SK-N-SH (cell line): ENCODE results near the gene ERMARD. TPM values are rescaled to one million over a fixed set of nuclear protein-coding genes. Genes with fewer than 3 reads are reported as not detected.

Experiments
- CTCF ChIA-PET: fragments of 300-600, 350-600 bp; formaldehyde crosslinking; extraction: SDS; loops from one replicate; lab custom pipeline; 2021; lab: Yijun Ruan, JAX
- POLR2A ChIA-PET: fragments of 350-600 bp; sonication (Branson Sonifier 250); formaldehyde crosslinking; extraction: SDS; loops from one replicate; lab custom pipeline; 2020; ENCODE audit warnings: antibody characterized with exemption, inconsistent platforms; lab: Yijun Ruan, JAX
- DNase-seq: peaks from one replicate; pipeline ENCODE4 v3.0.0; 2012
- H2AFZ ChIP-seq: fragments of 200-600 bp; sonication (generic); 2 replicates; pipeline ENCODE4 v1.8.1; 2016; ENCODE audit warnings: antibody characterized with exemption, mild to moderate bottlenecking, low read depth
- H3F3A ChIP-seq: fragments of 200-600 bp; sonication (generic); replicated peaks from 2 replicates; pipeline ENCODE3; 2016; ENCODE audit warnings: antibody characterized with exemption, mild to moderate bottlenecking; ENCODE audit not compliant: insufficient read depth
- H3K27ac ChIP-seq, 2 experiments: fragments of 200-500 bp in 1 of 2; fragments of 200-600 bp in 1 of 2; sonication (Bioruptor generic) in 1 of 2; sonication (generic), shearing (Covaris generic) in 1 of 2; 2 replicates each; pipeline versions ENCODE4 v1.5.1 to v1.6.1; 2014 to 2016; ENCODE audit warnings: low read depth in 2 of 2, inconsistent platforms in 1 of 2, low read length in 1 of 2, mild to moderate bottlenecking in 1 of 2, mixed read lengths in 1 of 2
- H3K27me3 ChIP-seq: fragments of 200-600 bp; sonication (generic), shearing (Covaris generic); 2 replicates; pipeline ENCODE4 v1.6.1; 2016; ENCODE audit warnings: mixed run types; ENCODE audit not compliant: insufficient read depth
- H3K36me3 ChIP-seq, 2 experiments: fragments of 200-500 bp in 1 of 2; fragments of 200-600 bp in 1 of 2; sonication (Bioruptor generic) in 1 of 2; sonication (generic) in 1 of 2; replicated peaks in 1 of 2; 2 replicates each; pipeline versions ENCODE3 to v1.5.1; 2014 to 2016; ENCODE audit warnings: low read length in 1 of 2, mild to moderate bottlenecking in 1 of 2; ENCODE audit not compliant: insufficient read depth in 2 of 2, control insufficient read depth in 1 of 2
- H3K4me1 ChIP-seq, 2 experiments: fragments of 200-500 bp in 1 of 2; fragments of 200-600 bp in 1 of 2; sonication (Bioruptor generic) in 1 of 2; sonication (generic), shearing (Covaris generic) in 1 of 2; 2 replicates each; pipeline versions ENCODE4 v1.5.1 to v1.6.1; 2014 to 2016; ENCODE audit warnings: low read depth in 1 of 2, low read length in 1 of 2, mixed run types in 1 of 2; ENCODE audit not compliant: insufficient read depth in 2 of 2, control insufficient read depth in 1 of 2
- H3K4me2 ChIP-seq: fragments of 200-600 bp; sonication (generic), shearing (Covaris generic); 2 replicates; pipeline ENCODE4 v1.6.1; 2017; ENCODE audit warnings: mixed run types
- H3K4me3 ChIP-seq, 2 experiments: fragments of 200-500 bp in 1 of 2; fragments of 200-600 bp in 1 of 2; sonication (Bioruptor generic) in 1 of 2; sonication (generic), shearing (Covaris generic) in 1 of 2; 2 replicates each; pipeline versions ENCODE4 v1.5.1 to v1.8.1; 2014 to 2016; ENCODE audit warnings: low read depth in 2 of 2, inconsistent platforms in 1 of 2, low read length in 1 of 2, mild to moderate bottlenecking in 1 of 2, mixed read lengths in 1 of 2, moderate library complexity in 1 of 2
- H3K79me2 ChIP-seq: fragments of 200-600 bp; sonication (generic); 2 replicates; pipeline ENCODE4 v1.8.1; 2017; ENCODE audit warnings: mild to moderate bottlenecking; ENCODE audit not compliant: insufficient read depth
- H3K9ac ChIP-seq: fragments of 200-600 bp; sonication (generic); 2 replicates; pipeline ENCODE4 v1.6.1; 2017; ENCODE audit warnings: mixed run types
- H3K9me2 ChIP-seq: fragments of 200-600 bp; sonication (generic); 2 replicates; pipeline ENCODE4 v1.6.1; 2017; ENCODE audit warnings: mixed run types
- H3K9me3 ChIP-seq: fragments of 200-600 bp; sonication (generic); 2 replicates; pipeline ENCODE4 v1.6.1; 2017; ENCODE audit warnings: mixed run types, mild to moderate bottlenecking, moderate library complexity
- H4K20me1 ChIP-seq: fragments of 200-600 bp; sonication (generic); 2 replicates; pipeline ENCODE4 v1.6.1; 2017; ENCODE audit warnings: mild to moderate bottlenecking, mixed run types; ENCODE audit not compliant: insufficient read depth
- ELF1 ChIP-seq: IDR thresholded peaks from 2 replicates; pipeline ENCODE4 v1.4.0; 2012
- FOSL2 ChIP-seq: IDR thresholded peaks from 2 replicates; pipeline ENCODE4 v1.4.0; 2012; ENCODE audit warnings: low read depth, mild to moderate bottlenecking, moderate library complexity, borderline replicate concordance
- FOXJ3 ChIP-seq: sonication (generic); formaldehyde crosslinking; IDR thresholded peaks from 2 replicates; pipeline ENCODE4 v1.5.1; 2020; ENCODE audit warnings: mild to moderate bottlenecking, missing genetic modification reagents
- FOXM1 ChIP-seq: IDR thresholded peaks from 2 replicates; pipeline ENCODE4 v1.4.0; 2012; ENCODE audit warnings: low read depth, mild to moderate bottlenecking
- GABPA ChIP-seq: IDR thresholded peaks from 2 replicates; pipeline ENCODE4 v1.4.0; 2012; ENCODE audit warnings: low read depth, mild to moderate bottlenecking
- JUND ChIP-seq: IDR thresholded peaks from 2 replicates; pipeline ENCODE4 v1.4.0; 2012
- MEF2A ChIP-seq: IDR thresholded peaks from 2 replicates; pipeline ENCODE4 v1.4.0; 2012; ENCODE audit warnings: low read depth, borderline replicate concordance
- NFIC ChIP-seq: IDR thresholded peaks from 2 replicates; pipeline ENCODE4 v1.4.0; 2012; ENCODE audit warnings: borderline replicate concordance
- POLR2AphosphoS5 ChIP-seq: IDR thresholded peaks from 2 replicates; pipeline ENCODE4 v1.6.1; 2012; ENCODE audit warnings: low read depth, low read length
- RAD21 ChIP-seq: IDR thresholded peaks from 2 replicates; pipeline ENCODE4 v1.6.1; 2012; ENCODE audit warnings: mild to moderate bottlenecking, low read length
- RCOR1 ChIP-seq: fragments of 150-350 bp; IDR thresholded peaks from 2 replicates; pipeline ENCODE4 v1.6.1; 2017; ENCODE audit warnings: antibody characterized with exemption, low read length
- SIN3A ChIP-seq: IDR thresholded peaks from 2 replicates; pipeline ENCODE4 v1.6.1; 2012; ENCODE audit warnings: low read depth, mild to moderate bottlenecking, low read length, moderate library complexity, borderline replicate concordance
- SMC3 ChIP-seq: IDR thresholded peaks from 2 replicates; pipeline ENCODE4 v1.6.1; 2012; ENCODE audit warnings: low read depth, low read length, improper control_type of control experiment
- TAF1 ChIP-seq: IDR thresholded peaks from 2 replicates; pipeline ENCODE4 v1.6.1; 2012; ENCODE audit warnings: low read depth, mild to moderate bottlenecking, low read length, moderate library complexity, borderline replicate concordance
- TEAD4 ChIP-seq: IDR thresholded peaks from 2 replicates; pipeline ENCODE4 v1.4.0; 2012; ENCODE audit warnings: mild to moderate bottlenecking, borderline replicate concordance; ENCODE audit not compliant: insufficient read depth
- YY1 ChIP-seq: IDR thresholded peaks from 2 replicates; pipeline ENCODE4 v1.4.0; 2012; ENCODE audit warnings: low read depth, mild to moderate bottlenecking
- WGBS: methylation state at CpG from one replicate; pipeline ENCODE4 v1.1.6; 2017; ENCODE audit warnings: low lambda C conversion rate; 5-methylcytosine and 5-hydroxymethylcytosine counted together
- polyA plus RNA-seq, 3 experiments: library from polyadenylated mRNA; depleted of rRNA; stranded (reverse); fragments of >200 nt; gene quantifications; 2 replicates each; pipeline ENCODE4 v1.2.3, GENCODE V29; 2012
- TF ChIP-seq, protein P1 (sequence below): fragments of 150-350 bp; IDR thresholded peaks from 2 replicates; pipeline ENCODE4 v1.6.1; 2016; ENCODE audit warnings: mild to moderate bottlenecking, low read depth, low read length
- TF ChIP-seq, protein P2 (sequence below): IDR thresholded peaks from 2 replicates; pipeline ENCODE4 v1.6.1; 2012; ENCODE audit warnings: mild to moderate bottlenecking, low read depth, low read length, moderate library complexity
- TF ChIP-seq, protein P3 (sequence below): IDR thresholded peaks from 2 replicates; pipeline ENCODE4 v1.4.0; 2012; ENCODE audit warnings: low read depth
- TF ChIP-seq, protein P4 (sequence below): IDR thresholded peaks from 2 replicates; pipeline ENCODE4; 2012

ERMARD gene
- polyA plus RNA-seq, 1 of the 3 experiments (the other 2 are of a cell fraction): 43.2 TPM

DNA sequence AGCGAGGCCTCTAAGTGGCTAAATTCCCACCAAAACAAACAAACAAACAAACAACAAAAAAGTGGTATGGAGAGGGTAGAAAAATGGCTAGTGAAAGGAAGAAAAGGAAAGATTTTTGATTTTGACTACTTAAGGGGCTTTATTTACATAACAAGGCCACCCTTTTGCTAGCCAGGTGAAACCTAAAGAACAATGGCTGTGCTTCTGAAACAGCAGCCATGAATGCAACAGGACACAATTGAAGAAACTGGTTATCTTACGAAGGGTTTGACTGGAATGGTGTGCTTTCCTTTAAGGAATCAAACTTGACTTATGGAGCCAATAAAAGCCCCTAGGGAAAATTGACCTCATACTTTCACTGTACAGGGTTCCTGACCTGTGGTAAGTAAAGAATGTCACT lies 68.9 kb downstream of the ERMARD start (continued):
- TF ChIP-seq SMC3: no peak

DNA sequence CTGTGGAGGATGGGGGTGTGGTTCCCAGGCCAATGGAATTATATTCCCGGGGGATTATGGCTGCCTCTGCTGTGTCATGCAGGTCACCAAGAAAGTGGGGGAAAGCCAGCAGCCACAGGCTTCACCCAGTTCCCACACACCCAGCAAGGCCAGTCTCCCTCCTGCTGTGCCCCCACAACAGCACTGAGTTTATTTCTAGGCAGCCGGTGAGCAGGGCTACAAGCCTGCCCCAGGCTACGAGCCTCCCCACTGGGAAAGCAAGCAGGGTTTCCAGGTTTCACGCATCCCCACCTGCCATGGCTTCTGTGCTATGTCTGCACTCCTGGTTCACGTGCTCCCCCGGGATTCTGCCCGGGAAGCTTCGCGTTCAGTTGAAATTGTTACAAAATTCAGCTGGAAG lies 72.6 kb downstream of the ERMARD start:
- H3K4me1 ChIP-seq: no peaks in the 10 kb centered on the region
- no peak overlapping the region for H3K9ac ChIP-seq
- ChIA-PET CTCF (interaction anchor here (1.0 to 3.4 kb wide), 3 partner anchors 8 to 706 kb away, joined by 3 to 14 read pairs (median 4); no protein-coding TSS in a partner anchor), POLR2A (no interaction called here)
- H3K4me3 ChIP-seq: no peak overlapping the region
- no peaks in the 10 kb centered on the region for H4K20me1 ChIP-seq
- DNase-seq: no peak
- H3K4me2 ChIP-seq: no peak overlapping the region
- H3K27me3 ChIP-seq: no peaks in the 10 kb centered on the region
- TF ChIP-seq, protein P1, sequence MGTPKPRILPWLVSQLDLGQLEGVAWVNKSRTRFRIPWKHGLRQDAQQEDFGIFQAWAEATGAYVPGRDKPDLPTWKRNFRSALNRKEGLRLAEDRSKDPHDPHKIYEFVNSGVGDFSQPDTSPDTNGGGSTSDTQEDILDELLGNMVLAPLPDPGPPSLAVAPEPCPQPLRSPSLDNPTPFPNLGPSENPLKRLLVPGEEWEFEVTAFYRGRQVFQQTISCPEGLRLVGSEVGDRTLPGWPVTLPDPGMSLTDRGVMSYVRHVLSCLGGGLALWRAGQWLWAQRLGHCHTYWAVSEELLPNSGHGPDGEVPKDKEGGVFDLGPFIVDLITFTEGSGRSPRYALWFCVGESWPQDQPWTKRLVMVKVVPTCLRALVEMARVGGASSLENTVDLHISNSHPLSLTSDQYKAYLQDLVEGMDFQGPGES: no peak
- TF ChIP-seq GABPA: no peak
- no peak for TF ChIP-seq TEAD4
- TF ChIP-seq FOXJ3 (CRISPR knock-in tag): no peak
- TF ChIP-seq YY1: no peak
- no peak for TF ChIP-seq NFIC
- TF ChIP-seq FOSL2: no peak
- no peak for TF ChIP-seq TAF1
- no peak for TF ChIP-seq SIN3A
- H3K79me2 ChIP-seq: no peaks in the 10 kb centered on the region
- no peak overlapping the region for H3K27ac ChIP-seq
- no peaks in the 10 kb centered on the region for H3K9me2 ChIP-seq
- H3K36me3 ChIP-seq: no peaks in the 10 kb centered on the region
- H3F3A ChIP-seq: no peaks in the 10 kb centered on the region
- no peaks in the 10 kb centered on the region for H3K9me3 ChIP-seq
- H2AFZ ChIP-seq: no peak overlapping the region
- WGBS: 0% methylated on average over 2 of the region's 9 CpGs

DNA sequence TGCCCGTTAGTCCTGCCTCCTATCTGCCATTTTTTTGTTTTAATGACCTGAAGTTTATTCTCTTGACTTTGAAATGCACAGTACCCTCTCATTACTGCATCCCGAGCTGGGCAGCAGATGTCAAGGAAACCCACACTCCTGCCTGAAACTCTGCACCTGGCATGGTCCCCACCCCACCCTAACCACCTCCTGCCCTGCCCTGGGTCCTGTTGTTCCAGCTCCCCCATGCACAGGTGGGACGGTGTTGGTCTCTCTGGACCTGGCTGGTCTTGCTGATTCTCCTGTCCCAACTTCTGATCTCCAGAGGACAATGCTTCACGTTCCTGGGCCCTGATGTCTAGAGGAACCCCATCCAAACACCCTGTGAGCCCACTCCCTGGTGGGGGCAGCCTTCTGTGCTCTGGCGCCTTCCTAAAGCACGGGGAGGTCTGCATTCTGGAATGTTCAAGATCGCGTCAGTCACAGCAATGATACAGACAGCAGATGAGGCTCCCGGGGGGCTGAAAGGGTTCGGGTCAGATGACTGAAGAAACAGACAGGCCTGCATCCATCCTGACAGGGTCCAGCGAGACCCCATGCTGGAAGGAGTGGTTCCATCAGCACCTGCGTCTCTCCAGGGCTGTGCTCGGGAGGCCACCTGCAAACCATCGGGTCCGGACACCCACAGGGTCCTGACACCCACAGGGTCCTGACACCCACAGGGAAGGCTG lies 73.6 kb downstream of the ERMARD start:
- DNase-seq: no peak
- WGBS: 63% methylated on average over 11 of the region's 15 CpGs
- ChIA-PET CTCF (interaction anchor here (1.2 kb wide), 1 partner anchor 705 kb away, joined by 4 read pairs; no protein-coding TSS in a partner anchor), POLR2A (no interaction called here)
- Histone ChIP-seq H4K20me1 (no peaks in the 10 kb centered on the region), H3K36me3 (no peaks in the 10 kb centered on the region), H3K27me3 (no peaks in the 10 kb centered on the region), H3K27ac (no peak overlapping the region), H3K9me2 (no peaks in the 10 kb centered on the region), H3K9ac (no peak overlapping the region), H3K4me1 (no peaks in the 10 kb centered on the region), H2AFZ (no peak overlapping the region), H3K9me3 (no peaks in the 10 kb centered on the region), H3K4me3 (no peak overlapping the region), H3K4me2 (no peak overlapping the region), H3K79me2 (no peaks in the 10 kb centered on the region), H3F3A (no peaks in the 10 kb centered on the region)
- TF ChIP-seq RCOR1 (no peak), SIN3A (no peak), ELF1 (no peak), FOXM1 (no peak), POLR2AphosphoS5 (no peak), RAD21 (no peak), MEF2A (no peak), YY1 (no peak), JUND (no peak)
- TF ChIP-seq, protein P2, sequence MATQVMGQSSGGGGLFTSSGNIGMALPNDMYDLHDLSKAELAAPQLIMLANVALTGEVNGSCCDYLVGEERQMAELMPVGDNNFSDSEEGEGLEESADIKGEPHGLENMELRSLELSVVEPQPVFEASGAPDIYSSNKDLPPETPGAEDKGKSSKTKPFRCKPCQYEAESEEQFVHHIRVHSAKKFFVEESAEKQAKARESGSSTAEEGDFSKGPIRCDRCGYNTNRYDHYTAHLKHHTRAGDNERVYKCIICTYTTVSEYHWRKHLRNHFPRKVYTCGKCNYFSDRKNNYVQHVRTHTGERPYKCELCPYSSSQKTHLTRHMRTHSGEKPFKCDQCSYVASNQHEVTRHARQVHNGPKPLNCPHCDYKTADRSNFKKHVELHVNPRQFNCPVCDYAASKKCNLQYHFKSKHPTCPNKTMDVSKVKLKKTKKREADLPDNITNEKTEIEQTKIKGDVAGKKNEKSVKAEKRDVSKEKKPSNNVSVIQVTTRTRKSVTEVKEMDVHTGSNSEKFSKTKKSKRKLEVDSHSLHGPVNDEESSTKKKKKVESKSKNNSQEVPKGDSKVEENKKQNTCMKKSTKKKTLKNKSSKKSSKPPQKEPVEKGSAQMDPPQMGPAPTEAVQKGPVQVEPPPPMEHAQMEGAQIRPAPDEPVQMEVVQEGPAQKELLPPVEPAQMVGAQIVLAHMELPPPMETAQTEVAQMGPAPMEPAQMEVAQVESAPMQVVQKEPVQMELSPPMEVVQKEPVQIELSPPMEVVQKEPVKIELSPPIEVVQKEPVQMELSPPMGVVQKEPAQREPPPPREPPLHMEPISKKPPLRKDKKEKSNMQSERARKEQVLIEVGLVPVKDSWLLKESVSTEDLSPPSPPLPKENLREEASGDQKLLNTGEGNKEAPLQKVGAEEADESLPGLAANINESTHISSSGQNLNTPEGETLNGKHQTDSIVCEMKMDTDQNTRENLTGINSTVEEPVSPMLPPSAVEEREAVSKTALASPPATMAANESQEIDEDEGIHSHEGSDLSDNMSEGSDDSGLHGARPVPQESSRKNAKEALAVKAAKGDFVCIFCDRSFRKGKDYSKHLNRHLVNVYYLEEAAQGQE: no peak
- TF ChIP-seq, protein P3, sequence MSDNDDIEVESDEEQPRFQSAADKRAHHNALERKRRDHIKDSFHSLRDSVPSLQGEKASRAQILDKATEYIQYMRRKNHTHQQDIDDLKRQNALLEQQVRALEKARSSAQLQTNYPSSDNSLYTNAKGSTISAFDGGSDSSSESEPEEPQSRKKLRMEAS: no peak
- TF ChIP-seq, protein P4, sequence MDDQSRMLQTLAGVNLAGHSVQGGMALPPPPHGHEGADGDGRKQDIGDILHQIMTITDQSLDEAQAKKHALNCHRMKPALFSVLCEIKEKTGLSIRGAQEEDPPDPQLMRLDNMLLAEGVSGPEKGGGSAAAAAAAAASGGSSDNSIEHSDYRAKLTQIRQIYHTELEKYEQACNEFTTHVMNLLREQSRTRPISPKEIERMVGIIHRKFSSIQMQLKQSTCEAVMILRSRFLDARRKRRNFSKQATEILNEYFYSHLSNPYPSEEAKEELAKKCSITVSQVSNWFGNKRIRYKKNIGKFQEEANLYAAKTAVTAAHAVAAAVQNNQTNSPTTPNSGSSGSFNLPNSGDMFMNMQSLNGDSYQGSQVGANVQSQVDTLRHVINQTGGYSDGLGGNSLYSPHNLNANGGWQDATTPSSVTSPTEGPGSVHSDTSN: no peak
